ENCODE measurements around the gene CCDC116.
"Not testable (repeated sequence)": the region's sequence is repeated elsewhere in the genome, so short reads cannot be mapped to it uniquely, and the experiment has no call there.

CCDC116 gene

DNA sequence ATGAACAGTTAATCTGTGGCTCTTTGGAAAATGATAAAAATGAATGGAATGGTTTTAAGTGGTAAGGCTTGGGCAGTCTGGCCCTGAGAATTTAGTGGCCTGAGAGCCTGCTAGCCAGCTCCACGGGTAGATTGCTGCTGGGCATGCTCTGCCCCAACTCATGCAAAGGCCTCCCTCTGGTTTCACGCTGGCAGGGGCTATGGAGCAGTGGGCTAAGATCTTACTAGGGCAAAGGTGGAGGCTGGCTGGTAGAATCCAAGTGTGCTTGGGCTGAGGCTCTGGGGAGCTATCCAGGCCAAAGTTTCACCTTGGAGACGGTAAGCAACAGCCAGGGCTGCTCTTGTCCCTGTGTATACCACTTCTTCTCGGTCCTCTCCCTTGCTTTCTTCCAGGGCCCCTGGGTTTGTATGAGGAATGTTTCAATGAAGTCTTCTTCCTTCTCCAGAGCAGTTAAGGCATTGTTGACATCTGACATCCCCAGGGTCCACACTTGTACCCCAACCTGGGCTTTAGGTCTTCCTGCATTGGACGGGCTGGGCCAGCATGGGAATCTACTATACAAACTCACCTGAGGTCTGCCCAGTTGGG, 37.6 kb upstream of the CCDC116 start:
- TF ChIP-seq CTCF (IDR thresholded peaks at IDR 0.05): no peak
- peaks cover 9 to 46% (median 31%) of the 10 kb centered on the region in 3 donors for H3K36me3 ChIP-seq
- DNase-seq: no peak
- no peak overlapping the region for H3K4me3 ChIP-seq
- no peak overlapping the region for H3K27ac ChIP-seq
- intact Hi-C loops (cut with DNase I; ENCODE audit: low total_unique reads): no loop called here
- H3K4me1 ChIP-seq: peaks cover 0 to 60% (median 32%) of the 10 kb centered on the region in 4 donors
- H3K27me3 ChIP-seq: no peaks in the 10 kb centered on the region
- H3K9me3 ChIP-seq: no peaks in the 10 kb centered on the region

DNA sequence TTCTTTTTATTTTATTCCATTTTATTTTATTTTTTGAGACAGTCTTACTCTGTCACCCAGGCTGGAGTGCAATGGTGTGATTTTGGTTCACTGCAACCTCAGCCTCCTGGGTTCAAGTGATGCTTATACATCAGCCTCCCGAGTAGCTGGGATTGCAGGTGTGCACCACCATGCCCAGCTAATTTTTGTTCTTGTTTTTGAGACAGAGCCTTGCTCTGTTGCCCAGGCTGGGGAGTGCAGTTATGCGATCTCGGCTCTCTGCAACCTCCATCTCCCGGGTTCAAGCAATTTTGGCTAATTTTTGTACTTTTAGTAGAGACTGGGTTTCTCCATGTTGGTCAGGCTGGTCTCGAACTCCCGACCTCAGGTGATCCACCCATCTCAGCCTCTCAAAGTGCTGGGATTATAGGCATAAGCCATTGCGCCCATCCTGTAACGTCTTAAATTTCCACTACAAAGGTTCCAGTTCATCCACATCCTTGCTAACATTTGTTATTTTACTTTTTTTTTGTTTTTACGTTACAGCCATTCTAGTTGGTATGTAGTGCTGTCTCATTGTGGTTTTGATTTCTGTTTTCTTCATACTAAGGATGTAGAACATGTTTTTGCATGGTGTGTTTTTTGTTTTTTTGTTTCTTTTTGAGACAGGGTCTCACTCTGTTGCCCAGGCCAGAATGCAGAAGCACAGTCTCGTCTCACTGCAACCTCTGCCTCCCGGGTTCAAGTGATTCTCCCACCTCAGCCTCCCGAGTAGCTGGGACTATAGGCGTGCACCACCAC, 36.0 kb upstream of the CCDC116 start:
- DNase-seq; H3K27ac ChIP-seq; H3K9me3 ChIP-seq; intact Hi-C loops (cut with DNase I; ENCODE audit: low total_unique reads); H3K4me3 ChIP-seq; H3K27me3 ChIP-seq: not testable (repeated sequence)
- peaks cover 0 to 51% (median 21%) of the 10 kb centered on the region in 4 donors for H3K4me1 ChIP-seq
- H3K36me3 ChIP-seq: peaks cover 9 to 46% (median 31%) of the 10 kb centered on the region in 3 donors

GRCh38 chr22:21598302-21598701, 34.3 kb upstream of the CCDC116 start:
- H3K4me3 ChIP-seq: no peak overlapping the region
- H3K27me3 ChIP-seq: no peaks in the 10 kb centered on the region
- H3K9me3 ChIP-seq: no peaks in the 10 kb centered on the region
- intact Hi-C loops (cut with DNase I; ENCODE audit: low total_unique reads): no loop called here
- H3K4me1 ChIP-seq: peaks cover 0 to 44% (median 10%) of the 10 kb centered on the region in 4 donors
- DNase-seq: no peak
- H3K36me3 ChIP-seq: peaks cover 9 to 40% (median 29%) of the 10 kb centered on the region in 3 donors
- no peak for TF ChIP-seq CTCF (IDR thresholded peaks at IDR 0.05)
- H3K27ac ChIP-seq: no peak overlapping the region

GRCh38 chr22:21599053-21599893, 33.3 kb upstream of the CCDC116 start:
- Histone ChIP-seq H3K4me1 (peaks cover 0 to 39% (median 6%) of the 10 kb centered on the region in 4 donors), H3K27ac (no peak overlapping the region), H3K9me3 (no peaks in the 10 kb centered on the region), H3K27me3 (no peaks in the 10 kb centered on the region), H3K4me3 (no peak overlapping the region), H3K36me3 (peaks cover 3 to 31% (median 24%) of the 10 kb centered on the region in 3 donors)
- TF ChIP-seq CTCF (IDR thresholded peaks at IDR 0.05): no peak
- intact Hi-C loops (cut with DNase I; ENCODE audit: low total_unique reads): no loop called here
- no peak for DNase-seq

DNA sequence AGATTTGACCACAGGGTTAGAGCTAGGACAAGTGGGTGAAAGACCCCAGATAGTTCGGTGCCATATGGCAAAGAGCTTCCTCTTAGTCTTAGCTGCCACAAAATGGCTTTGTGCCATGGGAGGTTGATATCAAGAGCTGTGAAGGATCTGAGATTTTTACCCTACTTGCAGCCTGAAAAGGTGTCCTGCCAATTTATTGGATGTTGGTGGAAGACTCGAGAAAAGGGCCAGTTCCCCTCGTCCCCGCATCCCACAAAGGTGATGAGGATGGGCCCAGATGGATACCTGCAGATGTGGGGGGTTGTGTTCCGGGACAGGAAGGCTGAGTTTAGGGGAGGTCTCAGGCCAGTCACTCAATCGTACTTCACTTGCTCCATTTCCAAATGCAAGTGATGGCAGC, 30.0 kb upstream of the CCDC116 start:
- H3K4me1 ChIP-seq: peaks cover 0 to 46% (median 12%) of the 10 kb centered on the region in 4 donors
- no peak for DNase-seq

More for the DNA sequence above, 30.0 kb upstream of the CCDC116 start:
- no peak for TF ChIP-seq CTCF (IDR thresholded peaks at IDR 0.05)
- Histone ChIP-seq H3K27ac (no peak overlapping the region), H3K27me3 (no peaks in the 10 kb centered on the region), H3K9me3 (no peaks in the 10 kb centered on the region), H3K4me3 (no peak overlapping the region), H3K36me3 (no peaks in the 10 kb centered on the region)
- intact Hi-C loops (cut with DNase I; ENCODE audit: low total_unique reads): no loop called here
